GM19468 (cell line): Measurements from ENCODE around the gene CDSN.

ENCODE experiments used
- ATAC-seq: cut with Tn5 transposase; IDR thresholded peaks from one replicate; pipeline ENCODE4 v1.9.1; 2021; ENCODE audit warnings: mild to moderate bottlenecking, moderate library complexity, moderate number of reproducible peaks; ENCODE audit not compliant: unreplicated experiment; ENCODE audit errors: extremely low read depth

Gene CDSN

DNA sequence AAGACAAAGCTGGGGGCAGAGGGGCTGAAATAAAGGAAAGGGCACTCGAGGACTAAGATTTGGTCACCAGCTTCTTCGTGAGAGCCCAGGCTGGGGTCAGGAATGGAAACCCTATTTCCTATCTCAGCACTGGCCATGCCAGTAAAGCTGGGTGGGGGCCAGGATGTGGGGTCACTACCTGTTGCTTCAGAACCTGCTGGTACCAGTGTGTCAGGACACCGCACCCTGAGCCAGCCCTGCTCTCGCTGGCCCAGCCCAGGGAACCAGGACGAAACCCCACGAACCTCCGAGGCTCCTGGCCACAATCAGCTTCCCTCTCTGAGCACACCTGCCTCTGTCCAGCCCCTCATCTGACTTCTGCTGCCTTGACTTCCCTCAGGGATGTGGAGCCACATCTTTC lies 2.1 kb downstream of the CDSN start:
- ATAC-seq, result no peak

DNA sequence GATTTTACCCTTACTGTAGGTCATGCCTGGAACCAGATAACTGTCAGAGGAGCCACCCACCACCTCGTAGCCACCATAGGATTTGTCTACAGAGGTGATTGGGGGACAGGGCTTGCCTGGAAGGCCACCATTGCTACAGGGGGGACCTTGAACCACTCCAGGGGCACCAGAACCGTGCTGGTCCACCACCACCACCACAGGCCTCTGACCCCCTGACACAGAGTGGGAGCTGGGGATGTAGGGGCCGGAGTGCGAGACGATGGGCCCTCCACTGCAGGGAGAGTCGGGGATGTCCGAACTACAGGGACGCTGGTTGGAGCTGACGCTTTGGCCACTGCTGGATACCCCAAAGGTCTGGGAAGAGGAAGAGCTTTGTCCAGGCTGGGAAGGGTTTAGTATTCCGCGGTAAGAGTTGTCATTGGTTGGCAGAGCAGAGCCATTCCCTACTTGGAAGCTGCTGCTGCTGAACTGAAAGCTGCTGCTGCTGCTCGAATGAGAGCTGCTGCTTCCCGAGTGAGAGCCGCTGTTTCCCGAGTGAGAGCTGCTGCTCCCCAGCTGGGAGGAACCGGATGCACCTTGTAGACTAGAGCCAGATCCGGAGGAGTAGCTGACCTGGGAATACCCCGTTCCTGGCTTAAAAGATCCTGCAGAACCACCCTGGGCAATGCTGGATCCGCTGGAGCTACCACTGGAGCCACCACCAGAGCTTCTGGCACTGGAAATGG lies 3.4 kb downstream of the CDSN start:
- ATAC-seq, result no peak

- ATAC-seq, result no peak
Observed at GRCh38 chr6:31115941-31116560, 4.2 kb downstream of the CDSN start.

GRCh38 chr6:31114970-31115849 lies 5.0 kb downstream of the CDSN start:
- no peak for ATAC-seq

DNA sequence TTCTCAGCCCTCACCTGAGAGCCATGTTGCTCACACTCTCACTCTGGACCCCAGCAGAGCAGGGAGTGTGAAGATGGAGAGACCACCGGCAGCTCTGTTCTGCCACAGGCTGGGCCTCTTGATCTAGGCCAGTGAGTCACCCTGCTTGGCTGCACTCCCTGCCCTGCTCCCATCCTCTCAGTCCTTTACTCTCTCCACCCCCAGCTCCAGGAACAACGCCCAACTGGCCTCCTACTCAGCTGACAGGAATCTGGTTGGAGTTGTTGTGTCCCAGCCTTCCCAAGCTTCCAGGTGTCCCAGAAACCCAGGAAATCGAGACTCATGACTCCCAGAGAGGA lies 5.7 kb downstream of the CDSN start, which contains the start of gene PSORS1C1:
PSORS1C1 (plus strand) TSS at position 260 of the 338 bp plus-strand sequence. CDS start 14,833 bp downstream, outside the sequence.
- ATAC-seq, result no peak

DNA sequence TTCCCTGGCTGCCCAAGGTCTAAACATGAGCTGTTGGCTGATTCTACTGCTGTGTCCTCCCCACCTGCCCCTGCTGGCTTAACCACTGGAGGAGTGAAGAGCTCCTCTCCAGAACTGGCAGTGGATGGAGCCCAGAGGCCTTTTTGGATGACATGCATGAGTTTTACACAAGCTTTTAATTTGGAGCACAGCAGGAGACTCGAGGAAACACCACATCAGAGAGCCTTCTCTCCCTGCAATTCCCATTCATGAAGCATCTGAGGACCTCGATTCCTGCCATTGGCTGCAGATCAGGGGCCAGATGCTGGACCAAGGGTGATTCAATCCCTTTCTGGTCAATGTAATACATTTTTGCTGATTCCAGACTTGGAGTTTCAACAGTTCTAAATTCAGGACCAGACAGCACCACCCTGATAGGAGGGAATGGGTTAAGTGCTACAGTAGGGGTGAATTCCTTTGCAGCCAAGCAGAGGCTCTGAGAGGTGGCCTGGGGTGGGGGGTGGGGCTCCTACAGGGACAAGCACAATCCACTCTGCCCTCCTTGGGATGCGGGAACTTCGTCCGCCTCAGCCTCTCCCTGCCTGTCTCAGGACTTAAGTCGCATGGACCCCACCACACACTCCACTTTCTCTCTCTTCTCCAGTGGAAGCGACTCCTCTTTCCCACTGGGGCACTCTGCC lies 6.2 kb downstream of the CDSN start:
- no peak for ATAC-seq

- no peak for ATAC-seq
Observed at GRCh38 chr6:31112478-31112877, 7.8 kb downstream of the CDSN start, which contains the start of gene C6orf15. Gene C6orf15, minus strand, starts transcription at chr6:31112575. Its CDS starts 20 bp downstream, at chr6:31112555.

- no peak for ATAC-seq
Observed at GRCh38 chr6:31111712-31112111, 8.5 kb downstream of the CDSN start.

DNA sequence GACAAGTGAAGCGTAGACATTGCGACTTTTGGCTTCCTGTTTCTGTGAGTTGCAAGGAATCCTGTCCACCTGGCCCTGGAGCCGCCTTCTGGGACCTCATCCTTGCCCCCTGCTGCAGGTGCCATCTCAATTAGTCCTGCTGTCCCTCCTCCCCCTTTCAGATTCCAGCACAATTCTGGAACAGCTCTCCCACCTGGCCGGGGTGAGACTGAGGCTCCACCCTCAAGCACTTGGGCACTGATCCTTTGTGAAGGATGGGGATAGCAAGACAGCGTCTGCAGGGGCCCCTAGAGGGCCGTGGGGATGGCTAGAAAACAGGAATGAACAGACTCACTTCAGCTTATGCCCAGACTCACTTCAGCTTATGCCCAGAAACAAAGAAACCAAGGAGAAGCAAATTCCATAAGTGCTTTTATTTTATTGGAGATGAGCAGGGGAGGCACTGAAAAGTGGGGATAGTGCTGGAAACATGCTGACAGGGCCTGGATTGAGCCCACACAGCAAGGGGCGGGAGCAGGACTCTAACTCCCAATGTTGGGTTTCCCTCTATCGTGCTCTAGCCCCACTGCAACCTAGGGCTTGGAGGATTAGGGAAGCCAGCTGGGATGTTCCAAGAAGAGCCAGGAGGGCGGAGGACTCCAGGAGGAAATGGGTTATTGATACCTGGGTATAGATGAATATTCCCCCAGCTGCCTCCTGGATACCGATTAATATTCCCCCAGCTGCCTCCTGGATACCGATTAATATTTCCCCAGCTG lies 9.2 kb downstream of the CDSN start:
- ATAC-seq, result no peak

DNA sequence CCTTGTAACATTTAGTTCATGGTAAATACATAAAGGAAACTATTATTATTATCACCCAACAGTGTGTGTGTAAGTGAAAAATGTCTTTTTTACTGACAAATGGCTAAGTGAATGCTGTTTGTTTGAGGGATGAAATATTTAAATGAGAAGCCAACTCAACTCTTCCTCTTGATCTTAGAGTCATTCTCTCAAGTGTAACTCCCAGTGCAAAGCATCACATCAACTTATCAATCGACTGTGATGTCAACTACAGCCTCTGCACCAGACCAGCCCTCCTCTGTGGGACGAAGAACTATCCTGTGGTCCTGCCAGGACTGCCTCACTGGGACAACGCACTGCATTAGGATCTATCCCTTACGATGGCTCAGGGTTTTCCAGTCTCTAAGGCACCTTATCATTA lies 13.2 kb downstream of the CDSN start:
- no peak for ATAC-seq

DNA sequence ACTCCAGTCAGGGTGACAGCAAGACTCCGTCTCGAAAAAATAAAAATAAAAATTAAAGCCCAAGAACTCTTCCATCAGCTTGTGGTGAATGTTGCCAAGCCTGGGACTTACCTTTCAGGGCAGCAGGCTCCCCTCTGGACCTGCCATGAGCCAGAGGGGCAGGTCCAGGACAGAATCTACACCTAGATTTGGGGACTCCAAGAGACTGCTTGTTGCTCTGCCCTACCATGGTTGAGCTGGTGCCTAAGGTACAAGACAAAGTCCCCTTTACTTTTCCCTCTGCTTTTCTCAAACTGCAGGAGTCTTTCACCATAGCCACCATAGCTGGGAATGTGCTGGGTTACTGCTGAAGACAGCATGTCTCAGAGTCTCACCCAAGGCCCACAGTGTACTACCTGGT lies 17.1 kb downstream of the CDSN start:
- no peak for ATAC-seq

- ATAC-seq, result no peak
Observed at GRCh38 chr6:31098449-31098938, 21.8 kb downstream of the CDSN start.

- ATAC-seq, result no peak
Observed at GRCh38 chr6:31096656-31097055, 23.6 kb downstream of the CDSN start.

GRCh38 chr6:31096215-31096614 lies 24.0 kb downstream of the CDSN start:
- no peak for ATAC-seq

- no peak for ATAC-seq
Observed at GRCh38 chr6:31094389-31094881, 25.8 kb downstream of the CDSN start.

DNA sequence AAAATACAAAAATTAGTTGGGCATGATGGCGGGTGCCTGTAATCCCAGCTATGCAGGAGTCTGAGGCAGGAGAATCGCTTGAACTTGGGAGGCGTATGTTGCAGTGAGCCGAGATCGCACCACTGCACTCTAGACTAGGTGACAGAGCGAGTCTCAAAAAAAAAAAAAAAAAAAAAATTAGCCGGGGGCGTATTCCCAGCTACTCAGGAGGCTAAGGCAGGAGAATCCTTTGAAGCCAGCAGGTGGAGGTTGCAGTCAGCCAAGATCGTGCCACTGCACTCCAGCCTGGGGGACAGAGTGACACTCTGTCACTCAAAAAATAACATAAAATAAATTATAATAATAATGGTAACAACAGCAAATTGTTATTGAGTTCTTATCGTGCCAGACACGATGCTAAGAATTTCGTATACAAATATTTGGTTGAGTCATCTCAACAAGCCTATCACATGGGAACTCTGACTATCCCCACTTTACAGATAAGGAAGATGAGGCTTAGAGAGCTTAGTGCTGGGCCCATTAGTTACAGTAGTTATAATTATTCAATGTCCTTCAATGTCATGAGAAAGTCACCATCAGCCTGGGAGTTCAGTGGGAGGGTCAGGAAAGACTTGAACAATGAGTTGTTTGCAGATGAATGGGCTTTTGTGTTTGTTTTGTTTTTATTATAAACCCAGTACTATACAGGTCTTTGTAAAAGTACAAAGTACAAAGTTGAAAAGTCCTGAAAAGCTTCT lies 27.3 kb downstream of the CDSN start:
- no peak for ATAC-seq

- no peak for ATAC-seq
Observed at GRCh38 chr6:31092238-31092637, 28.0 kb downstream of the CDSN start.

GRCh38 chr6:31091680-31092079 lies 28.6 kb downstream of the CDSN start:
- no peak for ATAC-seq

GRCh38 chr6:31090973-31091364 lies 29.3 kb downstream of the CDSN start:
- ATAC-seq, result no peak
